Stimulated activated CD8-positive, alpha-beta memory T cell treated with anti-CD3 and anti-CD28 coated beads, Interleukin-4, amount 100 ng/mL, for 48 hours (primary cell): ENCODE results near the gene HDAC3.

Experiments
- DNase-seq: peaks from one replicate; pipeline ENCODE4 v3.0.0-alpha.2; 2020

Gene HDAC3

DNA sequence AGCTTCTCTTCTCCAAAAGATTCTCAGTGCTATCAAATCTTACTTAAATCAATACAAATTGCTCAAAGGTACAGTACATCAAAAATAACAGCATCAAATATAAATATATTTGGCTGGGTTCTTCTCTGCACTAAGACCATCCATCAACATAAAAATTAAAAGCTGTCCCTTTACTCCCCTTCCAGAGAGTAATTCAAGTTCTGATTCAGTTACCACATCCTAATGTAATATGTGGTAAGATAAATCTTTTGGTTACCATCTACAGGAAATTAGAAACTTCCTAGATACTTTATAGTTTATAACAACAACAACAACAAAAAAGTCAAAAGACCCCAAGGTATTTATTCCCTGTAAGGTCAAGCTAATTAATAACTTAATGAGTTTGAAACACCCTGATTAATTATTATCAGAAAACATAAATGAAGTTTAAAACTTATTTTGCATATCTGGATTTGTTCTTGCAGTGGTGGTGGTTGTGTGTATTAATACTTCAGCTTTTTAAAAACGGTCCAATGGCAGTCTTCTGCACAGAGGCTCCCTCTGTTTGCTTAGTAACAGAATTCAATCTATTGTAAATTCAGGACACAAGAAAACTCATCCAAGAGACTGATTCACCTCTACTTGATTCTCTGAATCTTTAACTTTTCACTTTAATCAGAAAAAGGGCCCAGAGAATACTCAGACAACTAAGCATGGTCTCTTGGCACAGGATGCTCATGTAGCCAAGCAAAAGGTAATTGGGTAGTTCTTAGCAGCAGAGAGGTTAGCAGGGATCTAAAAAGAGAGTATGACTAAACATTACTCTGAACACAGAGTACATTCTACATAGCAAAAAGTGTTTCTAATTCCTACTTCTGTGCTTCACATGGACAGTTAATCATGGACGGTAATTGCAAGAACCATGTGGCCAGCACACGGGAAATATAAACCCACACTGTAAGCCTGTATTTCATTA is 38.0 kb downstream of the HDAC3 start:
- no peak for DNase-seq

DNA sequence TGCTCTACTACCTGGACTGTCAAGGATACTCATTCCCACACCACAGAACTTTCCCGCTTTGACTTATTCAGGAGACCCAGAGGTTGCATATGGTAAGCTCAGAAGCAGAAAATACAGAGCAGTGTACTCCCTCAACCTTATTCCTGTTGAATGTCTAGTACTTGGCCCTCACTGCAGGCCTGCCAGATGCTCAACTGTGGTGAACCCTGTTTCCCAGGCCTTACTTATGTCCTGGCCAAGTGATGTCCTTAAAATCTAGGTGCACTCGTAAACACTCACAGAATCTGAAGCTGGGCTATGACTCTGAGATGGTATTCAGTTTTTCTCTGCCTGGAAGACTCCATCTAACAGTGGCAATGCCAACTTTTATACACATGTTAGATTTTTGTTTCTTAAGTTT is 38.8 kb downstream of the HDAC3 start:
- no peak for DNase-seq

DNA sequence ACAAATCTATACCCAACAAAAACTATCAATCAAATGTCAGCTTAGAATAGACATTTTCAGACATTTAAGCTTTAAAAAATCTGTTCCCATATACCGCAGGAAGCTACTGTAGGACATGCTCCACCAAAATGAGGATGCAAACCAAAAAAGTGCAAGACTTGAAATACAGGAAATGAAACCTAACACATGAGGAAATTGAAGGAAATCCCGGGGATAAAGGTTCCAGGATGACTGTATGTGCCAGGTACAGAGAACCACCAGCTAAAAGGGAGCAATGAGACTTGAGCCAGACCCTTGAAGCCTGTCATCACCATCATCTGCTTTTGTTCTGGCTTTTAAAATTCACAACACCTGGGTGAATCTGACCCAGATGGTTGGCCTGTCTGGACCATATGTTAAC is 39.3 kb downstream of the HDAC3 start:
- no peak for DNase-seq

DNA sequence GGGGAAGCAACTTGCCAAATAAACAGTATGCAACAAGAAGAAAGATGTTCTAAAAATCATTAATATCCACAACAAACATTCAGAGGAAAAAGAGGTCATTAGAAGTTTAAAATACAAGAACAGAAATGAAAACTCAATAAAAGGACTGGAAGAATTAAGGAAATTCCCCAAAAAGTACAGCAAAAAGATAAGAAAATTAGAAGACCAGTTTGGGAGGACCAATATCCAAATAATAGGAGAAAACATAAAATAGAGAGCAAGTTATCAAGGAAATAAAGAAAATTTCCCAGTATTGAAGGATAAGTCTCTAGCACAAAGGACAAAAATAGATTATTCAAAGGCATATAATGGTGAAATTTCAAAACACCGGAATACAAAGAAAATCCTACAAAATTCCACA is 39.8 kb downstream of the HDAC3 start:
- no peak for DNase-seq

DNA sequence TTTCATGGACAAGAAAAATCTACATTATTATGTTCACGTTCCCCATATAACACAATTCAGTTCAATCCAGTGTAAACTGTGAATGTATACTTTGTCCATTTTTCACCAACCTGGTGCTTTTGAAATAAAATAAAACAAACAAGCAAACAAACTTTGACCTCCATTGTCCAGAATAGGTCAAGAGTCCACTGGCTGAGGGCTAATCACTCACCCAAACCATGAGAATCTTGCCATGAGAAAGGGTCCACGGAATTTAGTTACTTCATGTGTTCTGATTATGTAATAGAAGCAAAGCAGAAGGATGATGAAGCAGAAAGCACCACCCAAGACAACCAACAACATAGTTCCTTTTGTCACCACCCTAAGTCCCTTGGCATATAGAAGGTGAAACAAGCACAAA is 46.5 kb downstream of the HDAC3 start:
- DNase-seq, result no peak

DNA sequence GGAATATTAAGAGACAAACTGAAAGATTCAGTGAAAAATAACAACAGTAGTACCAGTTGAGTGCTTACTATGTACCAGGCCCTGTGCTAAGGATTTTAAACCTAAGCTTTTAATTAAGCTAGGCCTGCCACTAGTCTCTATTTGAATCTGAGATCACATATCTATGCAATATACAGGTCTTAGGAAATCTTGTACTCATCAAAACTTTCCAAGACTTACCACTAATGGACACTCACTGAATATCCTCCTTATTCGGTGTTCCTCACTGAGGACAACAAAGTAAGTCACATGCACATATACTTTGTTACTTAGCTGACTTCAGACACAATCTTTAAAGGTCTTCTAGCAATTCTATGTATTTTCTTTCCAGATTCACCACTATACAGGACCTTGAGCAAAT is 50.4 kb downstream of the HDAC3 start:
- no peak for DNase-seq

DNA sequence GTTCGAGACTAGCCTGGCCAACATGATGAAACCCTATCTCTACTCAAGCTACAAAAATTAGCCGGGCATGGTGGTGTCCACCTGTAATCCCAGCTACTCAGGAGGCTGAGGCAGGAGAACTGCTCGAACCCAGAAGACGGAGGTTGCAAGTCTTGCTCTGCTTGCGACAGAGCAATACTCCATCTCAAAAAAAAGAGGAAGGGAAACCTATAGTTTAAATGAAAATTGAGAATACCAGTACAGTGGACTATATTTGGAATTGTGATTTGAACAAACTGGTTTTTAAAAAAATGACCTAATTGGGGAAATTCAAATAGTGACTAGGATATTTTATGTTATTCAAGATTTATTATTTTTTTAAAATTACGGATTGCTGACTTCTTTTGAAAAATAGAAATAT is 51.1 kb downstream of the HDAC3 start:
- no peak for DNase-seq

DNA sequence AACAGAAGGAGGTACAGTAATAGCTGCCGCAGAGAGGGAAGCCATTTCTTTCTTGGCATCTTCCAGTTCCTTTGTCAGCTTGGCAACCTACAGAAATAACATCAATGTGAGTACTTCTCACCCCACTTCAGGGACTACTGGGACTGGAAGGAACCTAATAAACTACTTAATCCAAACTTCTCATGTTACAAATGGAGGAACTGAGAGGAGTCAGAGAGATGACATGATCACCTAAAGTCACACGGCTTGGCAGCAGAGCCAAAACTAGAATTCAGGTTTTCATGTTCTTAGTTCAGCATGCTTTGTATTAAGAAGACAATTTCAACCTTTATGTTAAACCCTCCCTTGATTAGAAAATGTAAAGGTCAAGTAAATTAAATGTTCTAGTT is 62.5 kb downstream of the HDAC3 start:
- DNase-seq, result no peak

DNA sequence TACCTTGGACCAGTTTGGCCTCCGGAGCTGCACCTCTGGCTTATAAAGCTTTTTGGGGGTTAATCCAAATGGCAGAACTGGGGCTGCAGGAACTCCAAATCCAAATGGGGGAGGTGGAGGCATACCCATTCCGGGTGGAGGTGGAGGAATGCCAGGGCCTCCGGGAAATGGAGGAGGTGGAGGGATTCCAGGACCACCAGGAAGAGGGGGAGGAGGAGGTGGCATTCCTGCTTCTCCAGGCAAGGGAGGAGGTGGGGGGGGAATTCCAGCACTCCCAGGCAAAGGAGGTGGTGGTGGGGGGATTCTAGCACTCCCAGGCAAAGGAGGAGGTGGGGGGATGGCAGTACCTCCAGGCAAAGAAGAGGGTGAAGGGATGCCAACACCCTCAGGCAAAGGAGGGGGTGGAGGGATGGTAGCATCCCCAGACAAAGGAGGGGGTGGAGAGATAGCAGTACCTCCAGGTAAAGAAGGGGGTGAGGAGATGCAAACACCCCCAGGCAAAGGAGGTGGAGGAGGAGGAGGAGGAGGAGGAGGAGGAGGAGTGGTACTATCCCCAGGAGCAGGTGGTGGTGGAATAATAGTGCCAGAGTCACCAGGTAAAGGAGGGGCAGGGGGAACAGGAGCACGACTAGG is 63.0 kb downstream of the HDAC3 start:
- DNase-seq, result no peak
